Uterus (tissue), 4 donors: ENCODE results near the gene MAPT. TPM values are rescaled to one million over a fixed set of nuclear protein-coding genes. Genes with fewer than 3 reads are reported as not detected.
"Not testable (repeated sequence)": the region's sequence is repeated elsewhere in the genome, so short reads cannot be mapped to it uniquely, and the experiment has no call there.

ENCODE experiments used
- DNase-seq, 2 donors: peaks; one replicate each; pipeline ENCODE4 v3.0.0-alpha.2; 2019 to 2020
- H3K27ac ChIP-seq, 2 donors: fragments of 200-600 bp; sonication (generic); 1 replicate in 1 of 2; 2 replicates in 1 of 2; pipeline ENCODE4 v1.5.1; 2016 to 2018
- H3K27me3 ChIP-seq, 2 donors: fragments of 200-600 bp; sonication (generic); one replicate each; pipeline ENCODE4 v1.5.1; 2018 to 2019; ENCODE audit warnings: control low read depth in 1 of 2
- H3K36me3 ChIP-seq, 2 donors: fragments of 200-600 bp; sonication (generic); one replicate each; pipeline ENCODE4 v1.5.1; 2019; ENCODE audit warnings: control low read depth in 1 of 2
- H3K4me1 ChIP-seq, 2 donors: fragments of 200-600 bp; sonication (generic); one replicate each; pipeline ENCODE4 v1.5.1; 2018 to 2019; ENCODE audit warnings: control low read depth in 1 of 2
- H3K4me3 ChIP-seq, 2 donors: fragments of 200-600 bp; sonication (generic); 1 replicate in 1 of 2; 2 replicates in 1 of 2; pipeline ENCODE4 v1.5.1; 2018 to 2019; ENCODE audit warnings: mild to moderate bottlenecking in 1 of 2
- H3K9me3 ChIP-seq, 2 donors: fragments of 200-600 bp; sonication (generic); one replicate each; pipeline ENCODE4 v1.5.1; 2019; ENCODE audit warnings: control low read depth in 1 of 2
- POLR2A ChIP-seq, 2 donors: fragments of 450-650 bp; IDR thresholded peaks; one replicate each; pipeline ENCODE4 v1.6.1; 2016; ENCODE audit warnings: antibody characterized with exemption in 2 of 2, mild to moderate bottlenecking in 1 of 2, moderate library complexity in 1 of 2
- intact Hi-C: fragments of 100-400 bp; cut with DNase I; formaldehyde crosslinking; loops from one replicate; pipeline ENCODE4 v1.15.1; 2023; ENCODE audit warnings: low total_unique reads
- total RNA-seq, 4 donors: library from RNA; depleted of rRNA in 3 of 4; stranded (reverse); fragments of >200 nt in 3 of 4; gene quantifications; one replicate each; pipeline versions ENCODE4 v1.1.0 to v1.2.4, GENCODE V29; 2014 to 2023
- TF ChIP-seq, protein P1 (sequence below), 4 experiments: fragments of 200-600 bp in 2 of 4; fragments of 450-650 bp in 2 of 4; sonication (generic) in 2 of 4; IDR thresholded peaks; one replicate each; pipeline ENCODE4 v1.5.1; 2016 to 2019; ENCODE audit warnings: antibody characterized with exemption in 4 of 4, mild to moderate bottlenecking in 2 of 4, moderate library complexity in 1 of 4
- donor health status: DM: yes; HTN: yes; CAD: no.

The MAPT gene
- total RNA-seq, 4 donors from 2014 or later = 0.26 to 4.1 (median 1.5) TPM; not detected in 1

DNA sequence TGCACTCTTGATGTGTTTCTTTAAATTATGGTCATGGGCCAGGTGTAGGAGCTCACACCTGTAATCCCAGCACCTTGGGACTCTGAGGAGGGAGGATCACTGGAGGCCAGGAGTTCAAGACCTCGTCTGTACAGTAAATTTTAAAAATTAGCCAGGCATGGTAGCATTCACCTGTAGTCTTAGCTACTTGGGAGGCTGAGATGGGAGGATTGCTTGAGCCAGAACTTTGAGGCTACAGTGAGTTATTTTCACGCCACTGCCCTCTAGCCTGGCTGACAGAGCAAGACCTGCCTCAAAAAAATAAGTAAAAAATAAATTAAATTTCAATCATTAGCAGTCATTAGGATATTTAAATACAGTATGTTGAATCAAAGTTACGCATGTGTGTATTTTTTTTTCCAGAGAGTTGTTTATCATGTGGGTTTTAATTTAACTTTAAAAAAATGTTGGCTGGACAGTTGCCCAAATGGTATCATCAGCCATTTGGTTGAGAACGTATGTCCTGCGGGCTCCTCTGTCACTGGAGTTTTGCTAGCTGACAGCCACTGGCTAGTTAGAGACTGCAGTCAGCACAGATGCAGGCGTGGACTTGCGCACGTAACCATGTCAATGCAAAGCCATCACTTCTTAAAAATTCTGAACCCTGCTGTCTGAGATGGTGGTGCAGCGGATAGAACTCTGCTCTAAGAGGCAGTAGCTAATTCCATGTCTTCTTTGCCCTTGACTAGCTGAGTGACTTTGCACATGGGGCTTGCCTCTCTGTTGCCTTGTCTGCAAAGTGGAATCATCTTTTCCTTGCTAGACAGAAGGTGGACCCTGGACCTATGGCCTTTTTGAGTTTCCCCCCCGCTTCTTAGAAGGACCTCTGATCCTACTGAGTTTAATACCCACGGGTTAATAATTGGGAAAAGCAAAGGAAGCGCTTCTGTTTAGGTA lies 40.0 kb downstream of the MAPT start:
- TF ChIP-seq, protein P1, sequence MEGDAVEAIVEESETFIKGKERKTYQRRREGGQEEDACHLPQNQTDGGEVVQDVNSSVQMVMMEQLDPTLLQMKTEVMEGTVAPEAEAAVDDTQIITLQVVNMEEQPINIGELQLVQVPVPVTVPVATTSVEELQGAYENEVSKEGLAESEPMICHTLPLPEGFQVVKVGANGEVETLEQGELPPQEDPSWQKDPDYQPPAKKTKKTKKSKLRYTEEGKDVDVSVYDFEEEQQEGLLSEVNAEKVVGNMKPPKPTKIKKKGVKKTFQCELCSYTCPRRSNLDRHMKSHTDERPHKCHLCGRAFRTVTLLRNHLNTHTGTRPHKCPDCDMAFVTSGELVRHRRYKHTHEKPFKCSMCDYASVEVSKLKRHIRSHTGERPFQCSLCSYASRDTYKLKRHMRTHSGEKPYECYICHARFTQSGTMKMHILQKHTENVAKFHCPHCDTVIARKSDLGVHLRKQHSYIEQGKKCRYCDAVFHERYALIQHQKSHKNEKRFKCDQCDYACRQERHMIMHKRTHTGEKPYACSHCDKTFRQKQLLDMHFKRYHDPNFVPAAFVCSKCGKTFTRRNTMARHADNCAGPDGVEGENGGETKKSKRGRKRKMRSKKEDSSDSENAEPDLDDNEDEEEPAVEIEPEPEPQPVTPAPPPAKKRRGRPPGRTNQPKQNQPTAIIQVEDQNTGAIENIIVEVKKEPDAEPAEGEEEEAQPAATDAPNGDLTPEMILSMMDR (IDR thresholded peaks at IDR 0.05) = no peak
- TF ChIP-seq POLR2A (IDR thresholded peaks at IDR 0.05) = no peak
- intact Hi-C loops = no loop called here
- H3K27me3 ChIP-seq = no peaks in the 10 kb centered on the region
- H3K27ac ChIP-seq = no peak overlapping the region
- no peak for DNase-seq
- H3K36me3 ChIP-seq = no peaks in the 10 kb centered on the region
- no peaks in the 10 kb centered on the region for H3K4me1 ChIP-seq
- no peak overlapping the region for H3K4me3 ChIP-seq
- no peaks in the 10 kb centered on the region for H3K9me3 ChIP-seq

DNA sequence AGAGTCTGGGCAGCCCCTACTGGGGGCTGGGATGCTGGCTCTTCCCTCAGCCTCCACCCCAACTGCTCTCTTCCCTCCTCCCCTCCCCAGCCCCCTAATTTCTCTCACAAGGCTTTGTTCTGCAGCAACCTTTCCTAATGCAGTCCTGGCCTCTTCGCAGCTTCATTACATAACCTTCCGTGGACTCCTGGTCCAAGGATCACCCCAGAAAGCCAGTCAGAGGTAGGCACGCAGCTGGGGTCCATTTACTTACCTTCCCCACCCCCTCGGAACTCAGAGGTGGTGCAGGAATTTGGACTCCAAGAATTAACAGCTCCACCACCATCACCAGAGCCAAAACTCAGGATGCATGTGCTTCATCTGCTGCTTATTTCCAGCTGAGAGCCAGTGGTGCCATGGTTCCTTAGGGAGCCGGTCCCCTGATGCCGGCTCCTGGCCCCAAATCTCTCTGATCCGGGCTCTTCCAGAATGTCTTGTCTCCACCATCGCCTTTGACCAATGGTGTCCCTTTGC lies 40.9 kb downstream of the MAPT start:
- no peaks in the 10 kb centered on the region for H3K9me3 ChIP-seq

DNA sequence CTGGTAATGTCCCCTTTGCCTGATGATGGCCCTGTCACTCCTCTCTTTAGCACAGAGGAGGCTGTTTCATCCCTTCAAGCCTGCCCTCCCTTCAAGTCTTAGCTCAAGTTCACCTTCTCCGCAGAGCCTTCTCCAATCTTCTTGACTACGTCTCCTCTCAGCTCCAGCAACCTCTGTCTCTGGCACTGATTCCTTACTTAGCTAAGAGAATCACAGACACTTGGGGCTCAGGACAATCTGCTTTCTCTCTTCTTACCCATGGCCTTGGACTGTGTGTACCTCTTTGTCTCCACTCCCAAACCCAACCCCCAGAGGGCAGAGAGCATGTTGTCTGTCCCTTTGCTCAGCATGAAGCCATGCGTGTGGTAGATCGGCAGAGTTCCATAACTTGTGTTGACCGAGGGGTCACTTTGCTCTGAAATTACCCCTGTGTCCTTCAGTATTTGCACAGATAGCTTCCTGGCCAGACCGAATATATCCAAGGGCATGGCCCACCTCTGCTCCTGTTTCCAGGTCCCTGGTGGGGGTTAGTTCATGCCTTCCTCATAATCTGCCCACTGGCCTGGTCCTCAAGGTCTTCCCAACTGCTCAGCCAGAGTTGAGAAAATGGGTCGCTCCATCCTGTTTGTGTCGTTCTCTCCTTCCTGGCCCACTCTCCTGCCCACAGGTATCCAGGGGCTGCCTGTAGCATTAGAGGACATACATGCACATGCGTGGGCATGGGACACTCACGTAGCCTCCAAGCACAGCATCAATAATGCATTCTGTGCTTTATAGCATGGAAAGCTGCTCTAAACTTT lies 41.6 kb downstream of the MAPT start:
- Histone ChIP-seq H3K9me3 (no peaks in the 10 kb centered on the region), H3K36me3 (no peaks in the 10 kb centered on the region), H3K27ac (no peak overlapping the region), H3K4me3 (no peak overlapping the region), H3K4me1 (no peaks in the 10 kb centered on the region), H3K27me3 (no peaks in the 10 kb centered on the region)
- no peak for TF ChIP-seq POLR2A (IDR thresholded peaks at IDR 0.05)
- TF ChIP-seq, protein P1 (IDR thresholded peaks at IDR 0.05) = no peak
- intact Hi-C loops = no loop called here
- no peak for DNase-seq

More for the DNA sequence above, 40.9 kb downstream of the MAPT start:
- H3K27me3 ChIP-seq = no peaks in the 10 kb centered on the region
- H3K36me3 ChIP-seq = no peaks in the 10 kb centered on the region
- H3K27ac ChIP-seq = no peak overlapping the region
- intact Hi-C loops = no loop called here
- no peaks in the 10 kb centered on the region for H3K4me1 ChIP-seq
- no peak overlapping the region for H3K4me3 ChIP-seq
- DNase-seq = no peak
- TF ChIP-seq POLR2A (IDR thresholded peaks at IDR 0.05) = no peak
- TF ChIP-seq, protein P1 (IDR thresholded peaks at IDR 0.05) = no peak

DNA sequence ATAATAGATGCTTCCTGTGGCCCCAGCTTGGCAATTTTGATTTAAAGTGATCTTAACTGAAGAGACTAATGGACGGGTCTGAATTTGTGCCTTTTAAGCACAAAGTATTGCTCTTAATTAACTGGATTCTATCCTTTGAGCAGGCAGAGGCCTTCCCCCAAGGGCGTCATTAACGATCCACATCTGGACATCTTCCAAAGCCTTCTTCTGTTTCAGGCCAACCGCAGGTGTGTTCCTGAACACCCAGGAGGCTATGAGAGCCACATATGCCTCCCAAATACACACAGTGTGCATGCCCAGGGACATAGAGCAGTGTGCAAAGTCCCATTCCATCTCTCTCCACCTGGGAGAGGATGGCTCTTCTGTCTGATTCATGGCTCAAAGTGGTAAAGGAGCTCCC lies 42.3 kb downstream of the MAPT start:
- Histone ChIP-seq H3K4me3 (no peak overlapping the region), H3K4me1 (no peaks in the 10 kb centered on the region), H3K9me3 (no peaks in the 10 kb centered on the region), H3K27me3 (no peaks in the 10 kb centered on the region), H3K36me3 (no peaks in the 10 kb centered on the region), H3K27ac (no peak overlapping the region)
- intact Hi-C loops = no loop called here
- no peak for DNase-seq
- TF ChIP-seq, protein P1 (IDR thresholded peaks at IDR 0.05) = no peak
- TF ChIP-seq POLR2A (IDR thresholded peaks at IDR 0.05) = no peak

DNA sequence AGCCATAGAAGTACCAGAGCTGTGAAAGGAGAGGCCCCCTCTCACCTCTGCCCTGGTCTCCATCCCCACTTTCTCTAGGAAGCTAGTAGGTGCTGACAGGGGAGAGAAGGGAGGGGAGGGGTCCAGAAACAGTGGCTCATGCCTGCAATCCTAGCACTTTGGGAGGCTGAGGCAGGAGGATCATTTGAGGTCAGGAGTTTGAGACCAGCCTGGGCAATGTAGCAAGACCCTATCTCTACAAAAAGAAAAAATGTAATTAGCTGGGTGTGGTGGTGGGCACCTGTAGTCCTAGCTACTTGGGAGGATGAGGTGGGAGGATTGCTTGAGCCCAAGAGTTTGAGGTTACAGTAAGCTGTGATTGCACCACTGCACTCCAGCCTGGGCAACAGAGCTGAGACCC lies 42.8 kb downstream of the MAPT start:
- H3K27me3 ChIP-seq, H3K4me3 ChIP-seq, intact Hi-C loops, DNase-seq, H3K36me3 ChIP-seq, H3K27ac ChIP-seq, H3K4me1 ChIP-seq, H3K9me3 ChIP-seq: not testable (repeated sequence)
